Measurements from ENCODE around the gene SPA17.

SPA17 gene

GRCh38 chr11:124662106-124662505 is 11.6 kb upstream of the SPA17 start:
- DNase-seq (ENCODE audit: low spot score) = no peak

- DNase-seq (ENCODE audit: low spot score) = no peak
Observed at GRCh38 chr11:124663861-124664260, 9.8 kb upstream of the SPA17 start.

GRCh38 chr11:124667601-124668000 is 6.1 kb upstream of the SPA17 start:
- no peak for DNase-seq (ENCODE audit: low spot score)

DNA sequence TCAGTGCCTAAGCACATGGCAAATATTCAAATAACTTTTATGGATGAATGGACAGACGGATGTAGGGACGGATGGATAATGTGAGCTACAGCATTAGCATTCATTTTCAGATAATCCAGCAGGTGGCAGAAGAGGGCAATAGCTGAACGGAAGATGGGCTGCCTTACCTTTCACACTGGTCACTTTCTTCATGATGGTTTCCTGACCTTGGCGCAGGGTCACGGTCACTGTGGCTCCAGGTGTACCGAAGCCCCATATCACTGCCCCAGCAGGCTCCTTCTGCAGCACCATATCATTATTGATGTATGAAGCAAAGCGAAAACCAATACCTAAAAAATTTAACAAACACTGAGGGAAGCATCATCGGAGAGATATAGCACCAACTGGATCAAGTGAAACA is 4.5 kb upstream of the SPA17 start:
- DNase-seq (ENCODE audit: low spot score) = peak; percentile 76

DNA sequence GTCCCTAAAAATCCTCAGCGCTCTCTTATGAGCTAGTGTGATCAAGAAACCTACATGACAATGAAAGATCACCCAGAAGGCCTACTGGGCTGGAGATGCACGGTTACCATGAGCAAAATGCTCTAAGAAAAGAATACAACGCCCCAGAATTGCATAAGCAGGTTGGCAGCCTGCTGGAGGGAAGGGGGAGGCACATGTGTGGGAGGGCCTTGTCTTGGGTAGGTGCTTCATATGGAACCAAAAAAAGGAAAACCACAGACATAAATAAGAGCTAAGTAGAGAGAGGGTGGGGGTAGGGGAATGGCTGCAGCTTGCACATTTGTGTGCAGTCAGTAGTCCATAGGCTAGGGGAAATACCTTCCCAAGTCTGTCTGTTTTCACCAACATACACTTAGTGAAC is 3.0 kb upstream of the SPA17 start:
- DNase-seq (ENCODE audit: low spot score) = no peak

- DNase-seq (ENCODE audit: low spot score) = no peak
Observed at GRCh38 chr11:124672536-124673215, 1.0 kb upstream of the SPA17 start.

GRCh38 chr11:124674168-124674517 is 439 bp downstream of the SPA17 start:
- DNase-seq (ENCODE audit: low spot score) = no peak

GRCh38 chr11:124674571-124674970 is 867 bp downstream of the SPA17 start:
- DNase-seq (ENCODE audit: low spot score) = no peak

GRCh38 chr11:124676386-124676785 is 2.7 kb downstream of the SPA17 start:
- peak; percentile 35 for DNase-seq (ENCODE audit: low spot score)

DNA sequence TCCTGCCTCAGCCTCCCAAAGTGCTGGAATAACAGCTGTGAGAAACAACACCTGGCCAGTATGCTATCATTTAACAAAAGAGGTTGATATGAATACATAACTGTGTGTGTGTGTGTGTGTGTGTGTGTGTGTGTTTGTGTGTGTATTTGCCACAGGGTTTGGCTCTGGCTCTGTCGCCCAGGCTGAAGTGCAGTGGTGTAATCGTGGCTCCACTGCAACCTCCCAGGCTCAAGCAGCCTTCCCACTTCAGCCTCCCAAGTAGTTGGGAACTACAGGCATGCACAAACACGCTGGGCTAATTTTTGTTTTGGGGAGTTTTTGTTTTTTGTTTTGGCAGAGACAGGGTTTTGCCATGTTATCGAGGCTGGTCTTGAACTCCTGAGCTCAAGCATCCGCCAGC is 4.7 kb downstream of the SPA17 start:
- DNase-seq (ENCODE audit: low spot score) = no peak

DNA sequence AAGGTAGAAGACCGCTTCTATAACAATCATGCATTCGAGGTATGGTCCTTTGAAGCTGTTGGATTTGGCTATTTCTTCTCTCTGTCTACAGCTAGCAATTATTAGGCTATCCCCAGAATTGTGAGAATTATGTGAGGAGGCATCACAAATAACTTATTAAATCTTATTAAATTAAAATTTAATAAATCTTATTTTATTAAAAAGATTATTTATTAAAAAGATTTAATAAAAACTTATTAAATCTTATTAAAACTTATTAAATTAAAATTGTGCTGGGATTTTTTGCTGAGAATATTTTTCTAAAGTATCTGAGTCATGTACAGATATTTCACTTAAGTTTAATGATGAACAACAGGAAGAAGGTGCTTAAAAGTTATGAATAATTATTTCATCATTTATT is 7.7 kb downstream of the SPA17 start:
- DNase-seq (ENCODE audit: low spot score) = no peak

GRCh38 chr11:124682443-124682842 is 8.7 kb downstream of the SPA17 start:
- no peak for DNase-seq (ENCODE audit: low spot score)

GRCh38 chr11:124693142-124693541 is 19.4 kb downstream of the SPA17 start:
- no peak for DNase-seq (ENCODE audit: low spot score)

DNA sequence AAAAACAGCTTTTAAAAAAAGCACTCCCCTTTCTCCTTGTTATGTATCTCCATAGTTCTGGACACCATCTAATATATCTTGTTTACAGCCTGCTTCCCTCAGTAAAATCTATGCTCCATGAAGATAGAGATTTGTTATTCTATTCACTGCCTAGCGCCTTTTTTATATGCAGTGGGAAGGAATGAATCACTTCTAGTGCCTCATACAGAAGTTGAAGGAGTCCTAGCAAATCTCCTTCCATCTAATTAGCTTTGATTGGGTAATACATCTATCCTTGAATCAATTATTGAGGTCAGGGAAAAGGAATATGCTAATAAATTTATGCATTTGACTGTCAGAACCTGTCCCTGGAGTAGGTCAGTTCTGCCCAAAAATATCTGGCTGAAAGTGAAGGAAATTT is 25.8 kb downstream of the SPA17 start:
- no peak for DNase-seq (ENCODE audit: low spot score)

GRCh38 chr11:124700028-124700427 is 26.3 kb downstream of the SPA17 start:
- DNase-seq (ENCODE audit: low spot score) = no peak

DNA sequence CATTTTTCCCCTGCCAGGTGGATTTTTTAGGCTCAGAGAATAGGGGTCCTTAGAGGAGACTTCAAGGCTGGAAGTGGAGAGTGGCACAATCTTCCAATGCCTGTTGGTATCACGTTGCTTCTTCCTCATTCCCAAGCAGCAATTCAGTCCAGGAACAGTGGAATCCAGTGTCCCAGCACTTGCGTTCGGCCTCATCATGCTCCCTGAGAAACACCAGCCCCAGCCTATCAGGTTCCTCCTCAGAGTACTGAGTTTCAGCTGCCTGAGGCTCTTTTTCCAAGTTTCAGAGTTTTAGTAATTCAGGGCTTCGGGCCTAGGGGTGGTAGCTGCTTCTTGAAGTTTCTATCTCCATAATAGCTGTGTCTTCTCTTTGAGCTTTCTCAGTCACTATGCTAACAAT is 34.1 kb downstream of the SPA17 start:
- DNase-seq (ENCODE audit: low spot score) = no peak

- no peak for DNase-seq (ENCODE audit: low spot score)
Observed at GRCh38 chr11:124712392-124712791, 38.7 kb downstream of the SPA17 start.

GRCh38 chr11:124716591-124716990 is 42.9 kb downstream of the SPA17 start:
- no peak for DNase-seq (ENCODE audit: low spot score)

GRCh38 chr11:124717421-124717785 is 43.7 kb downstream of the SPA17 start:
- DNase-seq (ENCODE audit: low spot score) = no peak

GRCh38 chr11:124717786-124718651 is 44.3 kb downstream of the SPA17 start:
- DNase-seq (ENCODE audit: low spot score) = peak; percentile 40

- DNase-seq (ENCODE audit: low spot score) = no peak
Observed at GRCh38 chr11:124718801-124719200, 45.1 kb downstream of the SPA17 start.

- DNase-seq (ENCODE audit: low spot score) = no peak
Observed at GRCh38 chr11:124719534-124719933, 45.8 kb downstream of the SPA17 start.

GRCh38 chr11:124722176-124722575 is 48.5 kb downstream of the SPA17 start:
- no peak for DNase-seq (ENCODE audit: low spot score)
